ENCODE results near the gene SDSL.

SDSL gene

DNA sequence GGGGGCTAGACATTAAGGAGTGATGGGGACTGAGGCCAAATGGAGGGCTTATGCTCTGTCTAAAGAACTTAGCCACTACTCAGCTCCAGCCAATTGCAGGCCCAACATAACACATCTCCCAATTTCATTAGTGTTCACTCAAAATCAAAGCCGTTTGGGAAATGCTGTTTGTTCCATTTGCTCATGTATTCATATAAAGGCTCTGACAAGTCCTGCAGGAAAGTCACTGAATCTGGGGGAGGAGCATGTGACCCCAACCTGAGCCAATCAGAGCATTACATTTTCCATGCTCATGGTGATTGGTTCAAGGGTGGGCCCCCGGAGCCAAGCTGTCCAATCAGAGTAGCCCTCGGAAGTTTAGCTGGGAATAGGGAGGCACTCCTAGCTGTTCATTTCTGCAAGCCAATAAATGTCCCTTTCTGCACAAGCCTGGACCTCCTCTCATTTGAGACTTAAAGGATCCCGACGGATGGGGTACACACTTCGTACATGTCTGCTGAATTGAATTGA is 20.9 kb downstream of the SDSL start:
- FAIRE-seq, result no peak
- no peak for DNase-seq (ENCODE audit: insufficient read length, low spot score)

DNA sequence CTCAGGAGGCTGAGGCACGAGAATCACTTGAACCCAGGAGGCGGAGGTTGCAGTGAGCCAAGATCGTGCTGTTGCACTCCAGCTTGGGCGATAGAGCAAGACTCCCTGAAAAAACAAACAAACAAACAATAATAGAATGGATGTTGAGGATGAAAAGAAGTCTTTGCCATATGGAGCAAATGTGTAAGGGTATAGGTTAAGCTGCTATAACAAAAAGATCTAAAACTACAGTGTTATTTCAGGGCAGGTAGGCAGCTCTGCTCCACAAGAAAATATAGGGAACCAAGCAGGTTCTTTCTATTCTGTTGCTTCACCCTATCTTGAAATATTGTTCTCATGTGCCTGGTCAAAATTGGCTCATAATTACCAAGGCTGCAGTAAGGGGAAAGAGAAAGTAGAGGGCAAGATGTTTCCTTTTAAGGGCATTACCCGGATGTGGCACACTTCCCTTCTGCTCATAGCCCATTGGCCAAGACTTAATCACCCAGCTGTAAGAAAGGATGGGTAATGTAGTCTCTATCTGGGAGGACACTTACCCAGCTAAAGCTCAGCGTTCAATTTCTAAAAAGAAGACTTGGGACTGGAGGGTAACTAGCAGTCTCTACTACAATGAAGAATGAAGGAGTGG is 23.5 kb downstream of the SDSL start:
- peak; percentile 67 for FAIRE-seq
- DNase-seq (ENCODE audit: insufficient read length, low spot score), result no peak

DNA sequence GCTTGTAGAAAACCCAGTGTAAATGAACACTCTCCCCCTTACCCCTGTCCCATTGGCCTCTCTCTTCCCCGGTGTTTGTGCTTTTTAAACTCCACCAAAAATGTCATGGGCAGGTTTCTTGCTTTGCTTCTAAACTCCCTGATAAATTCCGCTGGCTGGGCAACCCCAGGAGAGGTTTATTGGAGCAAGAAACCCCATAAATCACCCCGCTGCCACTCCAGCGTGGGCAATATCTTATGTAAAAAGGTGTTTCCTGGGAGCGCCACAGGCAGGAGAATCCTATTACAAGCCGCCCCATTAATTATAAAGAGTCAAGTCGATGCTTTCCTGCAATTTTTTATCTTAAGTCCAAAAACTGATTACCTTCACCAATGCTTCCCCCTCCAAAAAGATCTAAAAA is 26.7 kb downstream of the SDSL start:
- DNase-seq (ENCODE audit: insufficient read length, low spot score) (no peak), FAIRE-seq (no peak)

DNA sequence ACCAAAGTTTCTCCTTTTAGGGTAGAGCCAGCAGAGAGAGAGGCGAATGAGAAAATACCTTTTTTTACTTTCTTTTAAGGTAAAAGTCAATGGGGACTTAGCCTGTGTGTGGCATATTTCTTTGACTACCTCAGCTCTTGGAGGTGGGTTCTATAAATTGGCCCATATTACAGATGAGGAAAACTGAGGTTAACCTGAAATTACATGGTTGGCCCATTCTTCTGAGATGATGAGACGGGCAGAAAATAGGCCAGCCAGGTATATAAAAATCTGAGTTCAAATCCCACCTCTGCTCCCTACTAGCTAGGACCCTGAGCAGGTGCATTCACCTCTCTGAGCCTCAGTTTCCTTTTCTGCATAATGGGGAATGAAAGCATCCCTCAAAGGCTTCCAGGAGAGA is 27.1 kb downstream of the SDSL start:
- FAIRE-seq (no peak), DNase-seq (ENCODE audit: insufficient read length, low spot score) (no peak)

DNA sequence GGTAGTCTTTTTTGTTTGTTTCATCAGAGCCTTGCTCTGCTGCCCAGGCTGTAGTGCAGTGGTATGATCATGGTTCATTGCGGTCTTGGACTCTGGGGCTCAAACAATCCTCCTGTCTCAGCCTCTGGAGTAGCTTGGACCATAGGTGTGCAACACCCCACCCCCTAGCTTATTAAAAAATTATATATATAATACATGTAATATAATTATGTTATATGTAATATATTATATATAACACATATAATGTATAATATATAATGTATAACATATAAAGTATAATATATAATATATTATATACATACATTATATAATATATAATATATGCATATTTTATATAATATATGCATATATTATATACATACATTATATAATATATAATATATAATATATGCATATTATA is 27.7 kb downstream of the SDSL start:
- DNase-seq (ENCODE audit: insufficient read length, low spot score), result no peak
- FAIRE-seq, result no peak

DNA sequence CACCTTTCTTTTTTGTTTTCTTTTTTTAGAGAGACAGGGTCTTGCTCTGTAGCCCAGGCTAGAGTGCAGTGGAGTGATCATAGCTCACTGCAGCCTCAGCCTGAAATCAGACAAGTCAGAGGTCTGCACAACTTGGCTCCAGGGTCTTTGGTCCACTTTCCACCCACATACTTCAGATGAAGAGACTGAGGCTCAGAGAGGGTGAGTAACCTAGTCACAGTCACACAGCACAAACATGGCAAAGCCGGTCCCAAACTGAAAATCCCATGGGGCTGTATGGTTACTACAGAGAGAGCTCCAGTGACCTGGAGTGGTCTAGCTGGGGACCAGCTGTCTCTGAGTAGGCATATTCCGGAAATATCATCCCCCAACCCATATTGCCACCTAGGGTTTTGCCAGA is 30.3 kb downstream of the SDSL start:
- DNase-seq (ENCODE audit: insufficient read length, low spot score) (no peak), FAIRE-seq (no peak)

DNA sequence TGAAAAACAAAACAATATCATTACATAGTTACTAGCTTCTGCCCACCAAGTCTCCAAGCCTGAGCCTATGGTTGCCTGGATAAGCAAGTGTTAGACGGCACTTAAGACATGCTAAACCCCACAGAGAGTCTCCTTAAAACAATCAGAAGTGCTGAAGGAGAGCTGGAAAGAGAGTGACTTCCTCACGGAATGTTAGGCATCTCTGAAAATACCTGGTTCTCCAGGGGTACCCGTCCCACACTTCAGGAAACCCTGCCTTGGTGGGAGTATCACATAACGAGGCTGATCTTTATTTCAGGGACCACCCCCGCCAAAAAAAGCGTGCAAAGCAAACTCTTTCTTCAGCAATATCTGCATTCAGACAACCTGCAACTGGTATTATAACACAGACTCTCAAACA is 31.1 kb downstream of the SDSL start:
- FAIRE-seq (no peak), DNase-seq (ENCODE audit: insufficient read length, low spot score) (no peak)

DNA sequence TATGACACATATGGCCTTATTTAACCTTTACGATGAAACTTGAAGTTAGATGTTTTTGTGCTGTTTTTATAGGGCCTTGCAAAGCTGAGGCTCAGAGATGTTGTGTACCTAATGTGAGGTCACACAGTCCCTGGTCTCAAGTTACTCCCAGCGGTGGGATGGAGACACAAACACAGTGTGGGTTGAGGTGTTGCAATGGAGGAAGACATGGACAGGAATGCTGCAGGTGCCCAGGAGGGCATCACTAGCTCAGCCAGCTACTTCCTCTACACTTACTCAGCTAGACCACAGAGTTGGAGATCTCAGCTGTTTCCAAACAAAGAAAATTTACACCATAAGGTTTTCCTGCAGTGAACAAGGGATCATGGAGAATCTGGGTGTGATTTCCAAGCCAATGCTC is 34.0 kb downstream of the SDSL start:
- FAIRE-seq (no peak), DNase-seq (ENCODE audit: insufficient read length, low spot score) (no peak)

DNA sequence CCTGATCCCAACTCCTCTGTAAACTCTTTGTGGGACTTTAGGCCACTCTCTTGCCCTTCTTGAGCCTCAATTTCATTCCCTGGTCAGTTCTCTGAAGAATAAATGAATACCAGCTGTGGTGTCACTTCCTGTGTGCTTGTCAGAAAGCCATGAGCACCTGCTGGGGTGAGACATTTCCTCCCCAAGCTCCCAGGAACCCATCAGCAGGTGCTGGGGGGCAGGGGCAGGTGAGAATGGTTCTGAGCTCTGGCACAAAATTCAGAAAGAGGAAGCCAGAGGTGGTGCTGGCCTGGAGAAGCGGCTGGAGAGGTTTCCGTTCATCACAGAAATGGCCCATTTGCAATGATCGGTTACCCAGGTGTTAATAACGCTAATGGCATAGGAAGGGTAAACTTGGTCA is 34.6 kb downstream of the SDSL start:
- DNase-seq (ENCODE audit: insufficient read length, low spot score) (no peak), FAIRE-seq (no peak)

DNA sequence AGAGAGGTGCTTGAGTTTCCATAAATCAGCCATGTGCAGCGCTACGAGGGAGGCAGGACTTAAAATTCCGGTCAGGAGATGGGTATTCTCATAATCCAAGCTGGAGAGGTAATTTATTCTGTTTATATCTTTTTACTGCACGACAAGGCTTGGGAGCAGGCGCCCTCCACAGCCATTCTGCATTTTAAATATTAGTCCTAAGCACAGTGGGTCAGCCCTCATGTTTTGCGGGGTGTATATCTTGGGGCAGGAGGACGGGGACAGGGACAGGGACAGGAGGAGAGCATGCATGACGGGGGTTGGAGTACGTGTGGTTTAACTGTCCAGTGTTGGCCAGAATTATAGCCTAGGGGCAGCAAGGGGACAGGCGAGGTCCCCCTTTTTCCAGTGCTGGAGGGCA is 35.0 kb downstream of the SDSL start:
- DNase-seq (ENCODE audit: insufficient read length, low spot score) (no peak), FAIRE-seq (no peak)

DNA sequence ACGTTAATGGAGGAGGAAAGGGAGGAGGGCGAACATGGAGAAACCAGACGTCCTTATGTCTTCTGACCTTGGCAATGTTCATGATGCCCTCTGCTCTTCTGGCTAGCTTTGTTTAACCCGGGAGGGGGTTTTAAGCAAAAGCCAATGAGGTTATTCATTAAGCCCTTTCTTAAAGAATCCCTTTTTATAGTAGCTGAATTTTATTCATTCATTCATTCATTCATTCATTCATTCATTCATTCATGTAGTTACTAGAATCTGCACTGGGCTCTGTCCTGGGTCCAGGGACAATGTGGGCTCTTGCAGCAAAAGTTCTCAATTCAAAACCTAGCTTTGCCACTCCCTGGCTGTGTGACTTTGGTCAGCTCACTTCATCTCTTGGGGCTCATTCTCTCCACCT is 35.5 kb downstream of the SDSL start:
- DNase-seq (ENCODE audit: insufficient read length, low spot score) (no peak), FAIRE-seq (no peak)

DNA sequence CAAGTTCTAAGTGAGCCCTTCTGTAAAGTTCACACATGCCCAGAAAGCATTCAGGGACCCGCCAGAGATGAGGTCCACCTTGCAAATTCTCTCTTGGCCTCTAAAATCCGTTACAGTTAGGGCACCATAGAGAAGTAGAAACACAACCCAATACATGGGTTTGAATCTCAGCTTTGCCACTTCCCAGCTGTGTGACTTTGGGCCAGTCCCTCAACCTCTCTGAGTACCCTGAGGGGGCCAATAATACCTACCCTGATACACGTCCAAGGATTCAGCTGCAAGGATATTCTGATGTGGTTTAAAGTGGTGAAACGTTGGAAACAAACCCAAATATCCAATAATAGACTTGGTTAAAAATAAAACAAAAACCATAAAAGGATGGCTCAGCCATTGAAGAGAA is 37.8 kb downstream of the SDSL start:
- DNase-seq (ENCODE audit: insufficient read length, low spot score) (no peak), FAIRE-seq (no peak)

DNA sequence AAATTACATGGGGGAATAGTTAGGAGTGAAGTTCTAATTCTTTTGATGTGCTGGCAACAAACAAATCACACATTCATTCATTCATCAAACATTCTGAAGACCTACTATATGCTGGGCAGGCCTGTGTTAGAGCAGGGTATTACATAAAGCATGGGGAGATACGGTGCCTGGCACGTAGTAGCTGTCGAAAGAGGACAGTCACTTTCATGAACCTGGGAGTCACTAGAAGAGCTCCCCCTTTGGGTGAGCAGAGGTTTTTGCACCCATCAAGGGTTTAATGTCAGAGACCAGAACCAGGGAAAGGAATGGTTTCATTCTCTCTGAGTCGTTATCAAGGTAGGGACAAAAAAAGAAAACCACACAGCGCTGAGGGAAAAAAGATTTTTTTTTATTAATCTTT is 39.5 kb downstream of the SDSL start:
- FAIRE-seq, result no peak

DNA sequence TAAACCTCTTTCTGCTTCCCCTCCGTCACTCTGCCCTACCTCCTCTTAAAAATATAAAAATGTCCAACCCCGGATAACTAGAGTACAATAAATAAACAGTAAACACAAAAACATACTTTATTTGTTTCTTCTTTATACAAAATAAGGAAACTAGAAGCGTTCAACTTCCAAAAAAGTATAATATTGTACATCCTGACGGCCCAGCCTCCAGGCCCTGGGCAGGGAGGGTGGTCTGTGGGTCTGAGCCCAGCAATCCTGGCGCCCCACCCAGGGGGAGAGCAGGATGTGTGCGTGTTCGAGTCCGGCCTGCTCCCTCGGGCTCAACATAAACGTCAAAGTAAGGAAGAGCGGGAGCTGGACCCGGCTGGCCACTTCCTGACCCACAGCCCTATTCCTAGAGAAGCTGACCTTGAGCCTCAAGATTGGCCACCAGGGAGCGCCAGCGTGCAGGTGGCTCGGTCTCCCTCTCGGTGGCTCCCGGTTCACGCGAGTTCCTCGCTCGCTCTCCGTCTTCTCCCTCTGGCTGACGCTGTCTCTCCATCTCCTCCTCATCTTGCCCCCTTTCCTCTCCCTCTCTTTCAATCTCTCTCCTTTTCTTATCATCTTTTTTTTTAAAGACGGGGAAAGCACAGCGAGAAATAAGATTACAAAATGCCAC is 40.1 kb downstream of the SDSL start:
- FAIRE-seq (peak; percentile 66), DNase-seq (ENCODE audit: insufficient read length, low spot score) (peak; percentile 72)

More for the DNA sequence above, 39.5 kb downstream of the SDSL start:
- DNase-seq (ENCODE audit: insufficient read length, low spot score), result no peak

DNA sequence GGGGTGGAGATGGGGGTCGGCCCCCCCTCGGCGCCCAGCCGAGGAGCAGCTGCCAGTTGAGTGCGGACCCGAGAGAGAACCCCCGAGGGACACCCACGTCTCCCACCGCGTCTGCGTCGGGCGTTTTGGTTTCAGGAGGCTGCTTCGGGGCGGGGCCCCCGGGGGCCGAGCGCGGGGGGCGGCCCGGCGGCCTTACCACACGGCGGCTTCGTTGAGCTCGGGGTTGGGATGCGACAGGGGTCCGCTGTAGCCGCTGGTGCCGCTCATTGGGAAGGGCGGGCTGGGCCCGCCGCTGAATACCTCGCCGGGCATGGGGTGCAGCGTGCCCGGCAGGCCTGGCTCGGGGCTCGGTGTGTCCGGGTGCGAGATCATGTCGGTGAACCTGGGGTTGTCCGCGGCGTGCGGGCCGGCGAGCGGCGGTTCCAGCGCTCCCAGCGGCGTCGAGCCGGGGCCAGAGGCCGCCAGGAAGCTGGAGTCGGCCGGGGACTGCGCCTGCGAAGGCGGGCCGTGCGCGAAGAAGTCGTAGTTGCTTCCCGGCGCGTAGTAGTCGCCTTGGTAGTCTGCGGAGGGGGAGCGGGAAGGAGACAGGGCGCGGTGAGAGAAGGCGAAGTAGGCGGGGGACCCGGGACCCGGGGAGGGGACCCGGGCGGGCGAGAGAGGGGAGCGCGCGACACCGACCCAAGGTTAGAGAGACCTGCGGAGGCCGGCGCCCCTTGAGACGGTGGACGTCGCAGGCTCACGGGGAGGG is 41.0 kb downstream of the SDSL start:
- no peak for DNase-seq (ENCODE audit: insufficient read length, low spot score)
- FAIRE-seq, result no peak

DNA sequence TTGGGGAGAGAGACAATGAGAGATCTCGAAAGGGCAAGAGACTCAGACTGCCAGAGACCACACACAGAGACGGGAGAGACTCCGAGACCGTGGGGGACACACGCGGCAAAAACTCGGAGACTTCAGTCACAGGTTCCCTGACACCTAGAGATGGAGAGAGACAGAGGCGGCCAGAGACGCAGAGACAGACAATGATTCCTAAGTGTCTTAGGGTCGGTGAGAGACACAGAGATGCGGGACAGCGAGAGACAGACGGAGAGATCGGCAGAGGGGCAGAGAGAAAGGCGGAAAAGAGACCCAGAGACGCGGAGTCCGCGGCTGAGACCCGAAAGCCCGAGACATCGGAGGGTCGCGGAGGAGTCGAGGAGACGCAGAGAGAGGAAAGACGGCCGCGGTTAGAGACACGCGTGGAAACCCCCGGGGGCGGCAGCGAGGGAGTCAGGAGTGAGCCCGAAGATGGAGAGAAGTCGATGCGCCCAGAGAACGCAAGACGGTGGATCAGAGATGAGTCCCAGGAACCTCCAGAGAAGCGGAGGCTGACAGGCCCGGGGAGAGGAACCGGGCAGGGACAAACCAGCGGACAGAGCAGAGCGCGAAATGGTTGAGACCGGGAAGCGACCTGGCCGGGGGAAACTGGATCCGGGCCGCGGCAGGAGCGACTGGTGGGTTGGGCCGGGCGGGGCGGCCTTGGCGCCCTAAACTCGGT is 41.7 kb downstream of the SDSL start:
- DNase-seq (ENCODE audit: insufficient read length, low spot score) (no peak), FAIRE-seq (no peak)

DNA sequence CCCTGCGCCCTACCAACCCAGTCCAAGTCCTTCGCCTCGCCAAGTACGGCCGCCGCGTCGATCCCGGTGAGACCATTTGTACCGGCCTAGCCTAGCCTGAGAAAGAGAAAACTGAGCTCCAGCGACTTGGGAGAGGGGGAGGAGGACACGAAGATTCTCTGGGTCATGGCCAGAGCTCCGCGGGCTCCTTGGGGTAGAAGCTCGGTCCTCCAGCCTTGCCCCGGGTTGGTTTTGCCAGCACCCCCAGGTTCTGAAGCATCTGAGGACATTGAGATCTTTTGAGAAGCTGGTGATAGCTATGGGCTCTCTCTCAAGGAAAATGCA is 42.2 kb downstream of the SDSL start:
- no peak for FAIRE-seq
- no peak for DNase-seq (ENCODE audit: insufficient read length, low spot score)

DNA sequence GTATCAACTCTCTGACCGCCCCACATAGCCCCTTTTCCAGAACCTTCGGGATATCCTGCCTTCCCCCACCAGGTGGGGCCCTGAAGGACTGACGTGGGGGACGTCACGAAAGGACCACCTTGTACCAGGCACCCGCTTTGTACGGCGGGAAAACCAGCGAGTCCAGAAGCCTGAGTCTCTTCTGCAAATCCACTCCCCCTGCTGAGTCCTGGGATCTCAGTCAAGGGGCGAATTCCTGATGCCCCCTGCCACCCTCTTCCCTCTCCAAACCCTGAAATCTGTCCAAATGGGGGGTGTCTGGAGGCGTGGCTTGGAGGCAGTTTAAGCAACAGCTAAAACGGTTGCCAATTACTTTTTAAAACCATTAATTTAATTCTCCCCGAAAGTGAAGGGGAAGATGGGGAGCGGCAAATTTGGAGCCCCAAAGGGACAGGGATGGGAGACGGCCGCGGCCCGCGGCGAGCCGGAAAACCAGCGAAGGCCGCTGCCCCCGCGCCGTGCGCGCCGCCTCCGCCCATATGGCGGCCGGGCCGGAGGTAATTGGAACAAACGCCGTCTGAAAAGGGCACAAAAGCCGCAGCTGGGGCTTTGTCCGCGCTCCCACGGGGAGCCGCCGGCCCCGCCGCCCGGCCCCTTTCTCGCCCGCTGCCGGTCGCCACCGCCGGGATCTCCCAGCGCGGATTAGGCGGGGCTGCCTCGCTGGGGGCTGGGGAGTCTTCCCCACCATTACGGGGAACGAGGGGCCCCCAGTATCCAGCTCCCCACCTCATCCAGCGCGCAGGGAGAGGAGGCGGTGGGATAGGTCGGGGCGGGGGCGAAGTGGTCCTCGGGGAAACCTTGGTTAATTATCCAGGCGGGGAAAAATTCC is 42.9 kb downstream of the SDSL start:
- FAIRE-seq (no peak), DNase-seq (ENCODE audit: insufficient read length, low spot score) (no peak)

DNA sequence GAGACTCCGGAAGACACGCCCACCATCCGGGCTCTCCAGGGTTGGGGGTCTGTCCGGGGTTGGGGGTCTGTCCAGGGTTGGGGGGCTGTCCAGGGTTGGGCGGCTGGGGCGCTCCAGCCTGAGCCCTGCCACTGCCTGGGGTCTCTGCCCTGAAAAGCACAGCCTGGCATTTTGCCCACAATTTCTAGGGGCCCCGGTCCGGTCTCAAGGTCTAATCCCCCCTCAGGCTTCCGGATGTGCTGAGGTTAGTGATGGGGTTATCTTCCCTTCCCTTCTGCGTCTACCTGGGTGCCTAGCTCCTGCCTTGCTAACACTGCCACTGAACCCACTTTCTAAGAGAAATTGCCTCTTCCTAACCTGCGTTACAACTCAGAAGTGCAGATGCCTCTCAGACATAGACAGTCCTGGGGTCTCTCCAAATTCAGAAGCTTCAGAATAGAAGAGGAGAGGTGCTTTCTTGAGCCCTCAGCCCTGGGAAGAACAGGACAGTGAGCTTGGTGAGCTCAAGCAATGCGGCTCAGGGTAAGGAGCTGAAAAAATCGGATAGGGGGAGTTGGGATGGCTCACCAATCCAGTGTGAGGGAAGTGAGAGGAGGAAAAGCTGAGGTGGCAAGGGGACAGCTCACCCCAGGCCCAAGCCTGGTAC is 43.8 kb downstream of the SDSL start:
- DNase-seq (ENCODE audit: insufficient read length, low spot score) (no peak), FAIRE-seq (no peak)
